Measurements from ENCODE around the gene OAS3.

DNA sequence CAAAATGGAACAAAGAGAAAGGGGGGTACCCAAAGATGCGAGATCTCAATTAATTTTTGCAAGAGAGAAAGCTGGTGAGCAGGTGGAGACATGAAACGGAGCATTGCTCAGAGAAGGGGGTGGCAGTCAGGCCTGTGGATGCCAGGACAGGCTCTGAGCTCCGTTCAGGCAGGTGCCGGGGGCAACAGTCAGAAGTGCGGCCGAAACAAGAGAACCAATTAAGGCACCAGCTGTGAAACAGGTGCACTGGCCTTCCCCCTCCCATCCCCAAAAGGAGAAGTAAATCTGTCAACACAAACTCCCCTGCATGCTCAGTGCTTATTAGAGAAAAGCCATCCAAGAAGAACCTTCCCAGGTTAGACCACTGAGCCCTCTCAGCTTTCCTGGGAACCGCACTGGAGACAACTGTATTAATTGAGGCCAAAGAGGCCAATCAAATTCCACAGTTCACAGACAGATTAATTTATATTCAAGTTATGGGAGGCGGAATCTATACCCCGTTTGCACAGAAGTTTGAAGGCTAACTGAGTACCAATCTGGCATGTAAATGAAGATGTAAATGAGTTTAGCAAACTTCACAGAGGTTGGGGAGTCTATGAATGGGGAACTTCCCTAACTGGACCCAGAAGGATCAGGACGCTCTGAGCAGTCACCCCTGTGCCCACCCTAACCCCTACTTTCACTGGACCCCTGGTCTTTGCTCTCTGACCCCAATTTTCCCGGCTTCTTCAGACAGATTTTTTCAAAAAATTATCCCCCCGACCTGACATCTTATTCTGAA is 60.9 kb downstream of the OAS3 start:
- TF ChIP-seq, protein P1, sequence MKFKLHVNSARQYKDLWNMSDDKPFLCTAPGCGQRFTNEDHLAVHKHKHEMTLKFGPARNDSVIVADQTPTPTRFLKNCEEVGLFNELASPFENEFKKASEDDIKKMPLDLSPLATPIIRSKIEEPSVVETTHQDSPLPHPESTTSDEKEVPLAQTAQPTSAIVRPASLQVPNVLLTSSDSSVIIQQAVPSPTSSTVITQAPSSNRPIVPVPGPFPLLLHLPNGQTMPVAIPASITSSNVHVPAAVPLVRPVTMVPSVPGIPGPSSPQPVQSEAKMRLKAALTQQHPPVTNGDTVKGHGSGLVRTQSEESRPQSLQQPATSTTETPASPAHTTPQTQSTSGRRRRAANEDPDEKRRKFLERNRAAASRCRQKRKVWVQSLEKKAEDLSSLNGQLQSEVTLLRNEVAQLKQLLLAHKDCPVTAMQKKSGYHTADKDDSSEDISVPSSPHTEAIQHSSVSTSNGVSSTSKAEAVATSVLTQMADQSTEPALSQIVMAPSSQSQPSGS (IDR thresholded peaks at IDR 0.05; ENCODE audit: low read length), result no peak
- no peak for TF ChIP-seq CTCF (IDR thresholded peaks at IDR 0.05 in 2 of 3, conservative IDR thresholded peaks at IDR 0.05 in 1 of 3; ENCODE audit: control insufficient read depth in 2 of 3, extremely low read depth in 1 of 3, insufficient read depth in 1 of 3, low read depth in 3 of 3, low read length in 3 of 3)
- no peak for TF ChIP-seq SPI1 (IDR thresholded peaks at IDR 0.05; ENCODE audit: borderline replicate concordance, insufficient read depth, low read depth, low read length)
